HG03457 (cell line): ENCODE measurements around the gene SNRNP48.
A peak's percentile ranks its signal among the peaks of the same experiment; 100 is the strongest.

Experiments
- ATAC-seq: cut with Tn5 transposase; IDR thresholded peaks from one replicate; pipeline ENCODE4 v1.9.1; 2021; ENCODE audit warnings: moderate number of reproducible peaks; ENCODE audit not compliant: unreplicated experiment

The SNRNP48 gene

DNA sequence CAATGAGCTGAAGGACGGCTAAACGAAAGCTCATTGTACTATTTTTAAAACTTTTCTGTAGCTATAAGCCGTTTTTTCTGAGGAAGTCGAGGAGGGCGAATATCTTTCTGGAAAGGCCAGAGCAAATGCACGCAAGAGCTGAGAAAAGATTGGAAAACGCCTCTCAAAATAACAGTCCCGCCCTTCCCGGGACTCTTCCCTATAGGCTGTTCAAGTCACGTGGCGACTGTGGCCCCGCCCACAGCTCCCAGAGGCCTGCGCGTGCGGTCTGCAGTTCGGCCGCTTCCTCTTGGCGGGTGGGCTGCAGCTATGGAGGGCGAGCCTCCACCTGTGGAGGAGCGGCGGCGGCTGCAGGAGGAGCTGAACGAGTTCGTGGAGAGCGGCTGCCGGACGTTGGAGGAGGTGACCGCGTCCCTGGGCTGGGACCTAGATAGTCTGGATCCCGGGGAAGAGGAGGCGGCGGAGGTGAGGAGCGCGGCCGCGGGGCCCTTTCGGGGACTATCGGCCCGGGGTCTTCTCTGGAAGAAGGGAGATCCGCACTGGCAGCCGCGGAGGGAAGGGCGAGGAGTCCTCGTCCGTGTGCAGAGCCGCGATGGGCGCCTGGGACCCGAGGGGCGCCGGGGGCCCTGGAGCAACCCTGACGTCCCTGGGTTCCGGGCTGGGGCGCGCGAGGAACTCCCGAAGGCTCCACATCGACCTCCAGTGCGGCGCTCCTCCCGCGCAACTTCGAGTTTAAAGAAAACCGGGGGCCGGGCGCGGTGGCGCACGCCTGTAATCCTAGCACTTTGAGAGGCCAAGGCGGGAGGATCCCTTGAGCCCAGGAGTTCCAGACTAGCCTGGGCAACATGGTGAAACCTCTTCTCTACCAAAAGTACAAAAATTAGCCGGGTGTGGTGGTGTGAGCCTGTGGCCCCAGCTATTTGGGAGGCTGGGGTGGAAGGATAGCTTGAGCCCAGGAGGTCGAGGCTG lies at the start of gene SNRNP48:
Gene SNRNP48, plus strand, starts transcription at position 250 of the 969 bp plus-strand sequence. Its CDS starts 60 bp downstream, at position 310.
- ATAC-seq, result peak; percentile 100

GRCh38 chr6:7540595-7540994 lies 49.4 kb upstream of the SNRNP48 start:
- ATAC-seq, result no peak

DNA sequence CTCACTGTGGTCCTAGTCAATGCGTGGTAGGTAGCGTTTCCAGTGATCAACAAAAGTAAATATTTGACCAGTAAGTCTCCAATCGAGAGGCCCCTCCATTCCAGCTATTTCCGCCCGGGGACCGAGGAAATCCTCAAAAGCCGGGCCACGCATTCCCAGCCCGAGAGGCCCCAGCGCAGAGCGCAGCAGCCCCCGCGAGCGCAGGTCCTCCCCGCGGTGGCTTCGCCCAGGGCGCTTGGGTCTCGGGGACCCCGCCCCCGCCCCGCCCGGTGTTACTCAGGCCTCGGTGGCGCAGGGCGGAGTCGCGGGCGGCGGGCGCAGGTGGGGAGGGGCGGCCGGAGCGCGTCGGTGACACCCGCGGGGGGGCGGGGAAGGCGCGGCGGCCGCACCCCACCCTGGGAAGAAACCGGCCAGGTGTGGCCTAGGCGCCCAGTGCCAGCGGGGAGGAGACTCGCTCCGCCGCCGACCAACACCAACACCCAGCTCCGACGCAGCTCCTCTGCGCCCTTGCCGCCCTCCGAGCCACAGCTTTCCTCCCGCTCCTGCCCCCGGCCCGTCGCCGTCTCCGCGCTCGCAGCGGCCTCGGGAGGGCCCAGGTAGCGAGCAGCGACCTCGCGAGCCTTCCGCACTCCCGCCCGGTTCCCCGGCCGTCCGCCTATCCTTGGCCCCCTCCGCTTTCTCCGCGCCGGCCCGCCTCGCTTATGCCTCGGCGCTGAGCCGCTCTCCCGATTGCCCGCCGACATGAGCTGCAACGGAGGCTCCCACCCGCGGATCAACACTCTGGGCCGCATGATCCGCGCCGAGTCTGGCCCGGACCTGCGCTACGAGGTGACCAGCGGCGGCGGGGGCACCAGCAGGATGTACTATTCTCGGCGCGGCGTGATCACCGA lies 48.6 kb upstream of the SNRNP48 start, which contains the start of gene DSP:
Gene DSP, plus strand, starts transcription at position 497 of the 890 bp plus-strand sequence. Its CDS starts 245 bp downstream, at position 742.
- no peak for ATAC-seq

- no peak for ATAC-seq
Measured at GRCh38 chr6:7542065-7542873, 47.7 kb upstream of the SNRNP48 start.

DNA sequence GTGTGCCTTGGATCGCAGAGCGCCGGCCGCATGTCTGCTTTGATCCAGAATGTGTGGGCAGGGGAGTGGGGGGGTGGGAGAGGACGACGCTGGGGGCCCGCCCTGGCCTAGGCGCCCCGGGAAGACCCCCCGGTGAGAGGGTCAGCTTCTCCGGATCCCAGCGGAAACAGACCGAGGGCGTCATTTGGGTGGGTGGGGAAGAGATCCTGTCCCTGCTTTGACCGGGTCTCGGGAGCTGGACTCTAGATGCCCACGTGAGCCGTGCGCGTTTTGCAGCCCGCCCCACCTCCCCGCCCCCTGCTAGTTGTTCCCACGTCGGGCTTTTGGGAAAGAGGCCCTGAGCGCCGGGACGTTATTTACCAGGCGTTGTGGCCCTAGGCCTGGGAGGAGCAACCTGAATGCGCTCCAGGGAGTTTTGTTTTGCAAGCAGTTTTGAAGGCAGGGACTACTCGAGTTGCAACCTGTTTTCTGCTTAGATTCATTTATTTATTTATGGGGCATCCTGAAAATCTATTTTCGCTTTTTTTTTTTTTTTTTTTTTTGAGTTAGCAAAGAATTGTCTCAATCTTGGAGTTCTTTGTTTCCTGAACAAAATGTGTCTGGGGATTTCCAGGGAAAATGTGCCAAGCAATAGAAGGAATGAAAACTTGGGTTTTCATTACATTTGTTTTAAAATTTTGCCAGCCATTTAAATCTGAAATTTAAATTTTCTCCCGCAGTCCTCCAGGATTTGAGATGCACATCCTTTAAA lies 46.9 kb upstream of the SNRNP48 start:
- ATAC-seq, result no peak

- no peak for ATAC-seq
Measured at GRCh38 chr6:7543789-7544424, 46.1 kb upstream of the SNRNP48 start.

GRCh38 chr6:7544597-7544996 lies 45.4 kb upstream of the SNRNP48 start:
- no peak for ATAC-seq

DNA sequence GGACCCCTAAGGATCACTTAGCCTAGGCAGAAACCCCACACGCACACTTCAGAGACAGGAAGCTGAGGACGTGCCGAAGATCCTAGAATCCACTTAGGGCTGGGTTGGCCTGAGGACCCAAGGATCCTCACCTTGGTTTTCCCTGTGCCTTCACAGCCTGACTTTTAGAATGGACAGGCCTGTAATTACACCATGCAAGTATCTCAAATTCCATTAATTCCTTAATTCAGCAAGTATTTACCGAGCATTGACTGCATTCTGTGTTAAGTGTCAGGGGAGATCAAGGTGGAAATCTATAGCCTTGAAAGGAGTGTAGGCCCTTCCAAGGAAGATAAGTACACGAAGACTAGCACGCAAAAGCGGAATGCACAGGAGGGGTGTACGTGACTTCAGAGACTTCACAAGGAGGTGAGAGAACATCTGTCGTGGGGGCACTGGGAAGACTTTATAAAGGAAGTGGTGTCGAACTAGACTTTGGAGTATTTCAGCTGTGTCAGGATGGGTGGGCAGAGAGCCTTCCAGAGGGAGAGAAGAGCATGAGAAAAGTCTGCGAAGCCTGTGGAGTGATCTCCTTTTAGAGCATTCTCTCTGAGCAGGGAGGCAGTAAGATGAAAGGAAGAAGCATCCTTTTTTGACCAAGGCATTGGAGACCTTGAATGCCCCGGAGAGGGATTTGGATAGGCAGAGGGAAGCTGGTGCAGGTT lies 44.5 kb upstream of the SNRNP48 start:
- ATAC-seq, result no peak

DNA sequence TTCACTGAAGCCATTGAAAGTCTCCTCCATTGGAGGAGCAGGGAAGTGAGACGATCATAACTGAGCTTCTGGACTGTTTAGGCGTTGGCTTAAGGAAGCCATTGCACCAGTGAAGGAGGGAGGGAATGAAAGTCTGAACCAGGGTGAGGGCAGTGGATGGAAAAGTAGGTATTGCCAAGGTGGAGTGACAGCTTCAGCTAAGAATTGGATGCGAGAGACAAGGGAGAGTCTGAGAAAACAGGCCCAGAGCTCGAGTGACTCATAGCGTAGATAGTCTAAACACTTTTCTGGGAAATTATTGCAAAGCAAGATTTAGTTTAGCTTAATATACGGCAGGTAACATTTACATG lies 44.0 kb upstream of the SNRNP48 start:
- no peak for ATAC-seq

- no peak for ATAC-seq
Measured at GRCh38 chr6:7546383-7546782, 43.6 kb upstream of the SNRNP48 start.

DNA sequence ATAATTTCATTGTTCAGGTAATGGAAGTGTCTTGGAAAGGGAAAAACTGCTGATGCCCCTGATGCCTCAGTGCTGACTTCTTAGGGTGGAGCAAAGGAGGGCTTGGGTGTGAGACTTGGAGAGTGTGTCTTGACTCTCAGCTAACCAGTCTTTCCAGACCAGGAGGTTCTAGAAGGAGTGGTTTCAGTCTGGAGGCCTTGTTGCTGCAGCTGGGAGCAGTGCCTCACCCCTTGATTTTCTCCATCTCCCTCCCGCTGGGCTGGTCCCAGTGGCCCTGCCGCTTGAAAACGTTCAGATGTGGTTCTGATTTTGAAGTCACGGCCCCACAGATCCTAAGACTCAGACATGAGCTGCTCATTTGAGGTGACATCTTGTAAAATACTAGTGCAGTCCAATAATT lies 43.1 kb upstream of the SNRNP48 start:
- ATAC-seq, result no peak

DNA sequence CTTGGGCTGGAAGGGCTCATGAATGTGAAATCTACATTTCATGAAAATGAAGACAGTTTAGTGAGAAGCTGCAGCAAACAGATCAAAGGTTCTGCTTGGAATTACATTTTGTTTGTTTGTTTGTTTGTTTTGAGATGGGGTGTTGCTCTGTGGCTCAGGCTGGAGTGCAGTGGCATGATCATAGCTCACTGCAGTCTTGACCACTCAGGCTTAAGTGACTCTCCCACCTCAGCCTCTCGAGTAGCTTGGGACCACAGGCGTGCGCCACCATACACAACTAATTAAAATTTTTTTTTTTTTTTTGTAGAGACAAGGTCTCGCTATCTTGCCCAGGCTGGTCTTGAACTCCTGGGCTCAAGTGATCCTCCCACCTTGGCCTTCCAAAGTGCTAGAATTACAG lies 42.7 kb upstream of the SNRNP48 start:
- ATAC-seq, result no peak

DNA sequence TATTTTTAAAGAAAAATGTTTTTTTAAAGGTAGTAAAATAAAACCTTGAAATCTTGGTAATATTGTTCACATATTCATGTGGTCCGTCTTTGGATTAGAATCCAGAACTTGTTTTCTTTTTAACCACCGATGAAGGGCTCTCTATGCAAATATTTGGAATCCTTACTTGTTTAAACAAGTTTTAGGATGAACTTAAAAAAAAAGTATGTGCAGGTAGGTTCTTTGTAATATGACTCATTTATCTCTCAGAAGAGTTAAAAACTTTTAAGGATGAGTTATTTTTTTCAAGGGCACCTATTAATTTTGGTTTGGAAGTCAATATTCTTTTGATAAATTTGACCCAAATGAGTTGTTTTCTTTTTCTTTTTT lies 39.6 kb upstream of the SNRNP48 start:
- no peak for ATAC-seq

DNA sequence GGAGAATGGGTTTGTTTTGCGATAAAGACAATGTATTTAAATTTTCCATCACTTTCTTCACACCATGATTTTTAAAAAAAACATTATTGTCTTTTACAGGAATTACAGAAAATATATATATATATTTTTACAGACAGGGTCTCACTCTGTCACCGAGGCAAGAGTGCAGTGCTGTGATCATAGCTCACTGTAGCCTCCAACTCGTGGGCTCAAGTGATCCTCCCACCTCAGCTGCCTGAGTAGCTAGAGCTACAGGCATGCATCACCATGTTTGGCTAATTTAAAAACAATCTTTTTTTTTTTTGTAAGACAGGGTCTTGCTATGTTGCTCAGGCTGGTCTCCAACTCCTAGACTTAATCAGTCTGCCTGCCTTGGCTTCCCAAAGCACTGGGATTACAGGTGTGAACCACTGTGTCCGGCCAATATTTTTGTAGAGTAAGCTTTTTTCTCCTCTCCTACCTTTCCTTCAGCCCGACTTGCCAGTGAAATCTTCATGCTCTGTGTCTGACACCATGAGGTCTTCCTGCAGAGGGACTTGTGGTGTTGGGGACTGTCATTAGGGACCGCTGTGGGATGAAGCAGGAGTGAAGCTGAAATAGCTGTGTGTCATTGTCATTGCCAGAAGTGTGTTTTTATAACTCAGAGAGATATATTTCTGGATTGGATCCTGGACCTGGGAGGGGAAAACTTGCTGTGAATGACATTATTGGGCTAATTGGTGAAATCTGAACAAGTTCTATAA lies 35.3 kb upstream of the SNRNP48 start:
- no peak for ATAC-seq

DNA sequence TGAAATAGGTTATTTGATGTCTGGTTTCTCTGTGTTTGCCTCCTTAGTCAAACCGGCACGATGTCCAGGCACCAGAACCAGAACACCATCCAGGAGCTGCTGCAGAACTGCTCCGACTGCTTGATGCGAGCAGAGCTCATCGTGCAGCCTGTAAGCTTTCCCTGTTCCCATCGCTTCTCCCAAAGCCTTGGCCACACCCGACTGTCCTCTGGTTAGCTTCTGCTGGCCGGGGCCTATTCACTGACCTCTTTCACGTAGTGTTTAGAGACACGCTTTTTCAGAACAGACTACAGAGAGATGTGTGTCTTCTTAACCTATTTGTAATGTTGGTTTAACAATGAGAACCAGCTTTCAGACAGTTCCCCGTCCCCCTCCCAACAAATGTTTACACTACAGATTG lies 34.3 kb upstream of the SNRNP48 start:
- ATAC-seq, result no peak

DNA sequence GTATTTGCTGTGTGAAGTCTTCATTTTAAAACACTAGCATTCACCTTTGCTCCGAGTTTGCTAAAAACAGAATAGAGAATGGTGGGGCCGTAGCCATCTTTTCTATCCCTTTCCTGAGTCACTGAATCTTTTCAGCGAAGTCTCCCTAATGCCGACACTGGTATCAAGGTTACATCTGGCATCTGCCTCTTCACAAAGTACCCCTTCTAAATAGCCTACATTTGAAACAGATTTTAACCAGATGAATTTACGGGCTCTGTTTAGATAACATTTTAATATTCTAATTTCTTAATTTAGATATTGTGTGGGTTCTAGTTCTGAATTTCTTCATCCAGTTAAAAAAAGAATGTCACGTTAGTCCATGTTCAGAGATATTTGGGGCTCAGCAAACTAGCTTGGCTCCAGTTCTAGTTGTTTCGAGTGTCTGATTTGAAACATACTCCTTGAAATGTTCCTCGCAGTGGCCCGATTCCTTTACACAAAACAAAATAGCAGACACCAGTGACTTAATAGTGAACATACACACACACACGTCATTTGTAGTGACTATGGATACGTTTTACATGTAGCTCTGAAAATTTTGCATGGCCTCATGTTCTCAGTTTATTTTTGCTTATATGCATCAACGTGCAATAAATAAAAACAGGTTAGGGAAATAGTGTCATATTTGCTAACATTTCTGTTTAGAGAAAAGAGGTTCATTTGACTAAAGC lies 33.4 kb upstream of the SNRNP48 start:
- no peak for ATAC-seq

DNA sequence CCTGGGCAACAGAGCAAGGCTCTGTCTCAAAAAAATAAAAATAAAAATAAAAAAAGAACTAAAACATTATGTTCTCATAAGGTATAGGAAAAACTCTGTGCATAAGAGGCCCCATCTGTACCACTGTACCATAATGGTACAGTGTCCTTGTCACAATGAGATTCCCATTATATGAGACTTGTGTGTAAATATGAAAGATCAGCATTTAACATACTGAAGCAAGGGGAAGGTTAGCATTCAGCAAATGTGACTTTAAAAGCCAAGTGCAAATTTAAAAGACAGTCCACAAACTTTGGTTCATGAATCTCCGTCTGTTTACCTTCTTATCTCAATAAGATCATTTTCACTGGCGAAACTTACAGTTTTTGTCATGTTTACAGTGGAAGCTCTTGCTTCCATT lies 32.3 kb upstream of the SNRNP48 start:
- no peak for ATAC-seq

DNA sequence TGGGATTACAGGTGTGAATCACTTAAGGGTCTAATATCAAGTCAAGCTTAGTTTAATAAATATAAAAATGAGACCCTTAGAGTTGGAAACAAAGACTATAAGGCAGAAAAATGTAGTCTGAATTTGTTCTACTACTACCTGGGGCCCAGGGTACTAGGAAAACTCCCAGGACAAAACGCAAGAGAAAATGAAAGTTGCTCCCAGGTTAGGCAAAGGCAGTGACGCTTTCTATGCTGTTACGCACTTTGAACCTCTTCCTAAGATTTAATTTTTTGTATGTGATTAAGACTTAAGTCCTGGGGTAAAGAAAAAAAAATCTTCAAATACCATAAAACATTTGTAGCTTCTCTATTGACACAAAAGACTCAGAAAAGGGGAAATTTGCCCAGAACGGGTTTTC lies 31.2 kb upstream of the SNRNP48 start:
- no peak for ATAC-seq
